ENCODE measurements around the gene TOP2A.

TOP2A gene

GRCh38 chr17:40343219-40344119 is 74.2 kb downstream of the TOP2A start:
- no peak for DNase-seq (ENCODE audit: low read depth)
- peak overlapping the region; percentile 84 for H3K4me3 ChIP-seq (replicated peaks; ENCODE audit: low read depth, low read length)
- TF ChIP-seq, protein P1, sequence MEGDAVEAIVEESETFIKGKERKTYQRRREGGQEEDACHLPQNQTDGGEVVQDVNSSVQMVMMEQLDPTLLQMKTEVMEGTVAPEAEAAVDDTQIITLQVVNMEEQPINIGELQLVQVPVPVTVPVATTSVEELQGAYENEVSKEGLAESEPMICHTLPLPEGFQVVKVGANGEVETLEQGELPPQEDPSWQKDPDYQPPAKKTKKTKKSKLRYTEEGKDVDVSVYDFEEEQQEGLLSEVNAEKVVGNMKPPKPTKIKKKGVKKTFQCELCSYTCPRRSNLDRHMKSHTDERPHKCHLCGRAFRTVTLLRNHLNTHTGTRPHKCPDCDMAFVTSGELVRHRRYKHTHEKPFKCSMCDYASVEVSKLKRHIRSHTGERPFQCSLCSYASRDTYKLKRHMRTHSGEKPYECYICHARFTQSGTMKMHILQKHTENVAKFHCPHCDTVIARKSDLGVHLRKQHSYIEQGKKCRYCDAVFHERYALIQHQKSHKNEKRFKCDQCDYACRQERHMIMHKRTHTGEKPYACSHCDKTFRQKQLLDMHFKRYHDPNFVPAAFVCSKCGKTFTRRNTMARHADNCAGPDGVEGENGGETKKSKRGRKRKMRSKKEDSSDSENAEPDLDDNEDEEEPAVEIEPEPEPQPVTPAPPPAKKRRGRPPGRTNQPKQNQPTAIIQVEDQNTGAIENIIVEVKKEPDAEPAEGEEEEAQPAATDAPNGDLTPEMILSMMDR (IDR thresholded peaks at IDR 0.05; ENCODE audit: low read length, missing control alignments), result no peak

GRCh38 chr17:40342504-40343218 is 75.0 kb downstream of the TOP2A start:
- TF ChIP-seq, protein P1 (IDR thresholded peaks at IDR 0.05; ENCODE audit: low read length, missing control alignments), result no peak
- H3K4me3 ChIP-seq (replicated peaks; ENCODE audit: low read depth, low read length), result peak overlapping the region; percentile 84
- no peak for DNase-seq (ENCODE audit: low read depth)

GRCh38 chr17:40341808-40342503 is 75.7 kb downstream of the TOP2A start:
- TF ChIP-seq, protein P1 (IDR thresholded peaks at IDR 0.05; ENCODE audit: low read length, missing control alignments), result no peak
- DNase-seq (ENCODE audit: low read depth), result peak; percentile 71
- H3K4me3 ChIP-seq (replicated peaks; ENCODE audit: low read depth, low read length), result peak overlapping the region; percentile 84

DNA sequence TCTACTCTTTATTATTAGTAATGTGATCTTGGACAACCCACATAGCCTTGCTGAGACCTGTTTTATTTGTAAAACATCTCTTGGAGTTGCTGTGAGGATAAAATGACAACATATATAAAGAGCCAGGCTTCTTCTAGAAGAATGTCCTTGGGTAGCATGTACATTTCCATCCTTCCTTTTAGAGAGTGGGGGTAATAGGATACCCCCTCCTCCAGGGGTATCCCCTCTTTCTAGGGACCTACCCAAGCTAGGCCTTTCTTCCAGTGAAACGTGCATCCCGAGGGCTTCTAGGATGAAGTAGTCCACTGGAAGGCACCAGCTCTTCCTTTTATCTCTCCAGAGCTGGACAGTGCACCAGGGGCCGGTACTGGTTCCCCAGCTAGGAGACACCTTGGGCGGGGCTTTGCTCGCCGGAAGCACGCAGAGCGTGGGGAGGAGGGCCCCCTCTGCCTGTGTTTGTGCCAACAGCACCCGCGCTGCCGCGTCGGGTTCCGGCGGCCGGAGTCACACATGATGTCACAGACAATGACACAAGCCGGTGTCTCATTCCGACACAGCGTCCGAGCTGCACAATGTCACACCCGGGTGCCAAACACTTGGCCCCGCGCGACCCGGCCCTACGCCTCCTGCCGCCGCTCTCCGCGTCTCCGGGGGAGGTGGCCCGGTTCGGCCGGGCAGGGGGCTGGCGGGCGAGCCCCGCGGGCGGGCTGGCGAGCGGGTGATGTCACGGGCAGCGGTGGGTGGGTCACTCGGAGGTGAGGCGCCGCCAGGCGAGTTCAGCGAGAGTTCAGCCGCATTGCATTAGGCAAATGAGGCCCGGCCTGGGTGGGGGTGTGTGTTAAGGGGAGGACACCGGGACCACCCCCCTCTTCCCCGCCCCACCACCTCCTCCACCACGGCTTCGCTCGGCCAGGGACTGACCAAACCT is 76.6 kb downstream of the TOP2A start:
- TF ChIP-seq, protein P1 (IDR thresholded peaks at IDR 0.05; ENCODE audit: low read length, missing control alignments), result no peak
- DNase-seq (ENCODE audit: low read depth), result peak; percentile 79
- peak overlapping the region; percentile 84 for H3K4me3 ChIP-seq (replicated peaks; ENCODE audit: low read depth, low read length)

DNA sequence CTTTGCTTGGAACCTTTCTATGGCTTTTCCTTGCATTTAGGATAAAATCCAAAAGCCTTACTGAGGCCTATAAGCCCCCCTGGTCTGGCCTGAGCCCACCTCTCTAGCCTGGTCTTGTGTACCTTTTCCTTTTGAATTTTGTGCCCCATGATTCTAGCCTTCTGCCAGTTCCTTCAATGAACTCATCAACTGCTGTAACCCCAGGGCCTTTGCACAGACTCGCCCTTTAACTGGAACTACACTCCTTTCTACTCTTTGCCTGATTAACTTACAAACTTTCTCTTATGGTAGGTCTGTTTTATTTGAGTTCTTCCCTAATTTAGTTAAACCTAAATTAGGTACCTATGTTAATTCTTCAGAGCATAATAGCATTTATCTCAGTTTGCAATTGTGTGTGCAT is 77.4 kb downstream of the TOP2A start:
- TF ChIP-seq, protein P1 (IDR thresholded peaks at IDR 0.05; ENCODE audit: low read length, missing control alignments), result no peak
- no peak overlapping the region for H3K4me3 ChIP-seq (replicated peaks; ENCODE audit: low read depth, low read length)
- no peak for DNase-seq (ENCODE audit: low read depth)
